RWPE2 (cell line): ENCODE measurements around the gene DNM1.

Source experiments
- ATAC-seq: fragments of 200-7000 bp; cut with Tn5 transposase; 3 replicates; pipeline ENCODE4 v1.9.1; 2021; ENCODE audit warnings: low read depth
- DNase-seq: peaks from one replicate; pipeline ENCODE4 v3.0.0-alpha.2; 2020; ENCODE audit warnings: low spot score
- H3K27ac ChIP-seq: fragments of 450-650 bp; 2 replicates; pipeline ENCODE4 v1.5.1; 2017; ENCODE audit warnings: mild to moderate bottlenecking; ENCODE audit not compliant: poor library complexity, severe bottlenecking
- H3K27me3 ChIP-seq: fragments of 250-450 bp; sonication (Bioruptor Pico); 2 replicates; pipeline ENCODE4 v1.5.1; 2021; ENCODE audit warnings: mild to moderate bottlenecking, moderate library complexity; ENCODE audit not compliant: insufficient read depth, poor library complexity, severe bottlenecking
- H3K36me3 ChIP-seq: fragments of 250-450 bp; sonication (Bioruptor Pico); 2 replicates; pipeline ENCODE4 v1.5.1; 2020; ENCODE audit warnings: low read depth, mild to moderate bottlenecking, moderate library complexity
- H3K4me1 ChIP-seq: fragments of 250-450 bp; sonication (Bioruptor Pico); 2 replicates; pipeline ENCODE4 v1.5.1; 2021; ENCODE audit warnings: mild to moderate bottlenecking, moderate library complexity; ENCODE audit not compliant: insufficient read depth, poor library complexity, severe bottlenecking
- H3K4me3 ChIP-seq: fragments of 250-450 bp; sonication (Bioruptor Pico); 2 replicates; pipeline ENCODE4 v1.5.1; 2021; ENCODE audit warnings: mild to moderate bottlenecking, moderate library complexity; ENCODE audit not compliant: severe bottlenecking
- H3K9me3 ChIP-seq: fragments of 250-450 bp; sonication (Bioruptor Pico); 2 replicates; pipeline ENCODE4 v1.5.1; 2021; ENCODE audit warnings: mild to moderate bottlenecking, moderate library complexity; ENCODE audit not compliant: severe bottlenecking
- TF ChIP-seq, protein P1 (sequence below): fragments of 450-650 bp; IDR thresholded peaks from one replicate; pipeline ENCODE4 v1.5.1; 2017; ENCODE audit warnings: mild to moderate bottlenecking, moderate library complexity; ENCODE audit not compliant: poor library complexity, severe bottlenecking

DNM1 gene

DNA sequence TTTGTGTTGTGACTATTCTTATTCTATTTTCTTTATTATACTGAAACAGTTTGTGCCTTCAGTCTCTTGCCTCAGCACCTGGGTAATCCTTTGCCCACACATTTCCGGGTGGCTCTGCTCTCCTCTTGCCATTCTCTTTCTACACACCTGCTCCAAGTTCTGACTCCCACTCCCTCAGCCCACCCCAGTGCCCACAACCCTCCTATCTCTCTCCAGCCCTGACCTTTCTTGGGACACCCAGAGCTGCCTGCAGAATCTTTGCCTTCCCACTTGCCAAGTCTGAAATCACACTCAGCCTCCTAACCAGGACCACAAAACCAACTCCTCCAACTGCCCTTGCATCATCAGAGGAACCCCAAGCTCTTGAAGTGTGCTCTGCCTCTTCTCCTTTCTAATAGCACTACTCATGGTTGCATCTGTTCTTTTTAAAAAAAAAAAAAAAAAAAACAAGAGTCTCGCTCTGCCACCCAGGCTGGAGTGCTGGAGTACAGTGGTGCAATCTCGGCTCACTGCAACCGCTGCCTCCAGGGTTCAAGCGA is 77.0 kb downstream of the DNM1 start:
- Histone ChIP-seq H3K27me3 (no peaks in the 10 kb centered on the region), H3K9me3 (no peaks in the 10 kb centered on the region), H3K4me3 (no peak overlapping the region), H3K36me3 (no peaks in the 10 kb centered on the region), H3K4me1 (no peaks in the 10 kb centered on the region), H3K27ac (no peak overlapping the region)
- ATAC-seq (no peak), DNase-seq (no peak)
- TF ChIP-seq, protein P1, sequence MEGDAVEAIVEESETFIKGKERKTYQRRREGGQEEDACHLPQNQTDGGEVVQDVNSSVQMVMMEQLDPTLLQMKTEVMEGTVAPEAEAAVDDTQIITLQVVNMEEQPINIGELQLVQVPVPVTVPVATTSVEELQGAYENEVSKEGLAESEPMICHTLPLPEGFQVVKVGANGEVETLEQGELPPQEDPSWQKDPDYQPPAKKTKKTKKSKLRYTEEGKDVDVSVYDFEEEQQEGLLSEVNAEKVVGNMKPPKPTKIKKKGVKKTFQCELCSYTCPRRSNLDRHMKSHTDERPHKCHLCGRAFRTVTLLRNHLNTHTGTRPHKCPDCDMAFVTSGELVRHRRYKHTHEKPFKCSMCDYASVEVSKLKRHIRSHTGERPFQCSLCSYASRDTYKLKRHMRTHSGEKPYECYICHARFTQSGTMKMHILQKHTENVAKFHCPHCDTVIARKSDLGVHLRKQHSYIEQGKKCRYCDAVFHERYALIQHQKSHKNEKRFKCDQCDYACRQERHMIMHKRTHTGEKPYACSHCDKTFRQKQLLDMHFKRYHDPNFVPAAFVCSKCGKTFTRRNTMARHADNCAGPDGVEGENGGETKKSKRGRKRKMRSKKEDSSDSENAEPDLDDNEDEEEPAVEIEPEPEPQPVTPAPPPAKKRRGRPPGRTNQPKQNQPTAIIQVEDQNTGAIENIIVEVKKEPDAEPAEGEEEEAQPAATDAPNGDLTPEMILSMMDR = no peak

DNA sequence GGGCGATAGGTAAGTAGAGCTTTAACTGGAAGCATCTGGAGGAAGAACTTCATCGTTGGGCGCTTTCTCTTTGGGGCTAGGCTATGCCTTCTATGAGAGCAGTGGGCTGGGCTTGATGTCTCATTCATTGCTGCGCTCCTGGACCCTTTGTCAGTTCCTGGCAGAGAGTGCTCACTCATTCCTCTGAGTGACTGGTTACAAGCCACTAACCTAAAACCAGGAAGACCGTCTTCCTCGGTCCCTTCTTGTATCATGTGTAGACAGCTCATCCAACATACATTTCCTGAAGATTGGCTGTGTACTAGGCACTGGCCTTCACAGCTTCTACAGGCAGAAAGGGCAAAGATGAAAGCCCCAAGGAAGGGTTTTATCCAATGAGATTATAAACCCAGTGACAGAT is 79.3 kb downstream of the DNM1 start:
- Histone ChIP-seq H3K36me3 (0 out of 2 replicates have a peak, but pooled peaks cover 4% of the 10 kb centered on the region), H3K27me3 (no peaks in the 10 kb centered on the region), H3K9me3 (no peaks in the 10 kb centered on the region), H3K4me1 (no peaks in the 10 kb centered on the region), H3K27ac (no peak overlapping the region), H3K4me3 (no peak overlapping the region)
- TF ChIP-seq, protein P1 = no peak
- ATAC-seq = no peak
- no peak for DNase-seq

DNA sequence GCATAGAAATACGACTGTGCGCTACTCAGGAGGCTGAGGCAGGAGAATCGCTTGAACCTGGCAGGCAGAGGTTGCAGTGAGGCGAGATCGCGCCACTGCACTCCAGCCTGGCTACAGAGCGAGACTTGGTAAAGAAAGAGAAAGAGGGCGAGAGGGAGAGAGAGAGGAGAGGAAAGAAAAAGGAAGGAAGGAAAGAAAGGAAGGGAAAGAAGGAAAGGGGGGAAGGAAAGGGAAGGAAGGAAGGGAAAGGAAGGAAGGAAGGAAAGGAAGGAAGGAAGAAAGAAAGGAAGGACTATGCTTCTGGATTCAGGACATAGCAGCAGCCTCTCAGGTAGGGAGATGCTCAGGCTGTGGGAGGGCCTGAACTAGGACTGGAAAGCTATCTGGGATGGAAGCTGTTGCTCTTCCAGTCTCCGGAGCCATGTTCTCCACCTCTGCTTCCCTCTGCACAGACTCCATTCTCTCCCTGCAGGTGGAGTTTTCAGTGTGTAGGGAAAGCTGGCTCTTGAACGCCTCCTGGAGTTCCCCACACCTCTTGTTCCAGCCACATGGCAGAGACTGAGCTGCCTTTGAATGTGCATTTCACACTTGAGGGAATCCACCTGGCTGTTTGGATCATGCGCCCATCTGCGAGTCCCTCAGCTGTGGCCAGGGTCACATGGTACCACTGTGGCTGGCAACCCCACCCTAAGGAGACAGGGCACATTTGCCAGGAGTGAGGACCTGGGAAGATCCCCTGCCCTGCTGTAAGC is 82.0 kb downstream of the DNM1 start:
- no peaks in the 10 kb centered on the region for H3K9me3 ChIP-seq
- DNase-seq = no peak
- no peak overlapping the region for H3K4me3 ChIP-seq
- no peaks in the 10 kb centered on the region for H3K4me1 ChIP-seq
- 0 out of 2 replicates have a peak, but pooled peaks cover 4% of the 10 kb centered on the region for H3K36me3 ChIP-seq
- ATAC-seq = no peak
- no peak overlapping the region for H3K27ac ChIP-seq
- TF ChIP-seq, protein P1 = no peak
- H3K27me3 ChIP-seq = no peaks in the 10 kb centered on the region

DNA sequence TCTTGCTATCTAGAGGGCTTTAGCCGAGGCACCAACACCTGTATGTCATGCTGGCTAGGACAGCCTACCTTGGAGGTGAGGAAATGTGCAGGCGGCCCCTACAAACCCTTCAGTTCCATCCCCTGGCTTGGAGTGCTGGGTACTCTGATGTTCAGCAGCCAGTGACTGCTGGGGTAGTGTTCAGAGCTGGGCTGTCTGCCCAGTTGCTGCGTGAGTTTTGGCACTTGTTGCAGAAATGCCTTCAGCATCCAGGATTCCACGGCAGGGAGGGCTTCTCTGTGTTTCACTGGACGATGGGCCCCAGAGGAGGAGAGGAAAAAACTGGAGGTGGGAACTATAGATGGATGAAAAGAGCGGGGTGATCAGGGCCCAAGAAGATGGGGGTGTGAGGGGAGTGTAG is 83.3 kb downstream of the DNM1 start:
- TF ChIP-seq, protein P1 = no peak
- Histone ChIP-seq H3K4me1 (no peaks in the 10 kb centered on the region), H3K27ac (no peak overlapping the region), H3K36me3 (0 out of 2 replicates have a peak, but pooled peaks cover 4% of the 10 kb centered on the region), H3K4me3 (no peak overlapping the region), H3K27me3 (no peaks in the 10 kb centered on the region), H3K9me3 (no peaks in the 10 kb centered on the region)
- no peak for ATAC-seq
- DNase-seq = no peak
